AG09319 (cell line): ENCODE results near the gene DCXR.

Source experiments
- DNase-seq: peaks from one replicate; pipeline ENCODE4 v3.0.0-alpha.2; 2010; ENCODE audit warnings: low read depth; ENCODE audit errors: extremely low read depth
- TF ChIP-seq, protein P1 (sequence below): IDR thresholded peaks from 2 replicates; pipeline ENCODE4 v1.5.1; 2011; ENCODE audit warnings: low read depth, mild to moderate bottlenecking, inconsistent platforms, low read length, moderate library complexity

DCXR gene

GRCh38 chr17:82052638-82053059, 15.2 kb upstream of the DCXR start:
- TF ChIP-seq, protein P1, sequence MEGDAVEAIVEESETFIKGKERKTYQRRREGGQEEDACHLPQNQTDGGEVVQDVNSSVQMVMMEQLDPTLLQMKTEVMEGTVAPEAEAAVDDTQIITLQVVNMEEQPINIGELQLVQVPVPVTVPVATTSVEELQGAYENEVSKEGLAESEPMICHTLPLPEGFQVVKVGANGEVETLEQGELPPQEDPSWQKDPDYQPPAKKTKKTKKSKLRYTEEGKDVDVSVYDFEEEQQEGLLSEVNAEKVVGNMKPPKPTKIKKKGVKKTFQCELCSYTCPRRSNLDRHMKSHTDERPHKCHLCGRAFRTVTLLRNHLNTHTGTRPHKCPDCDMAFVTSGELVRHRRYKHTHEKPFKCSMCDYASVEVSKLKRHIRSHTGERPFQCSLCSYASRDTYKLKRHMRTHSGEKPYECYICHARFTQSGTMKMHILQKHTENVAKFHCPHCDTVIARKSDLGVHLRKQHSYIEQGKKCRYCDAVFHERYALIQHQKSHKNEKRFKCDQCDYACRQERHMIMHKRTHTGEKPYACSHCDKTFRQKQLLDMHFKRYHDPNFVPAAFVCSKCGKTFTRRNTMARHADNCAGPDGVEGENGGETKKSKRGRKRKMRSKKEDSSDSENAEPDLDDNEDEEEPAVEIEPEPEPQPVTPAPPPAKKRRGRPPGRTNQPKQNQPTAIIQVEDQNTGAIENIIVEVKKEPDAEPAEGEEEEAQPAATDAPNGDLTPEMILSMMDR = no peak
- DNase-seq = no peak

DNA sequence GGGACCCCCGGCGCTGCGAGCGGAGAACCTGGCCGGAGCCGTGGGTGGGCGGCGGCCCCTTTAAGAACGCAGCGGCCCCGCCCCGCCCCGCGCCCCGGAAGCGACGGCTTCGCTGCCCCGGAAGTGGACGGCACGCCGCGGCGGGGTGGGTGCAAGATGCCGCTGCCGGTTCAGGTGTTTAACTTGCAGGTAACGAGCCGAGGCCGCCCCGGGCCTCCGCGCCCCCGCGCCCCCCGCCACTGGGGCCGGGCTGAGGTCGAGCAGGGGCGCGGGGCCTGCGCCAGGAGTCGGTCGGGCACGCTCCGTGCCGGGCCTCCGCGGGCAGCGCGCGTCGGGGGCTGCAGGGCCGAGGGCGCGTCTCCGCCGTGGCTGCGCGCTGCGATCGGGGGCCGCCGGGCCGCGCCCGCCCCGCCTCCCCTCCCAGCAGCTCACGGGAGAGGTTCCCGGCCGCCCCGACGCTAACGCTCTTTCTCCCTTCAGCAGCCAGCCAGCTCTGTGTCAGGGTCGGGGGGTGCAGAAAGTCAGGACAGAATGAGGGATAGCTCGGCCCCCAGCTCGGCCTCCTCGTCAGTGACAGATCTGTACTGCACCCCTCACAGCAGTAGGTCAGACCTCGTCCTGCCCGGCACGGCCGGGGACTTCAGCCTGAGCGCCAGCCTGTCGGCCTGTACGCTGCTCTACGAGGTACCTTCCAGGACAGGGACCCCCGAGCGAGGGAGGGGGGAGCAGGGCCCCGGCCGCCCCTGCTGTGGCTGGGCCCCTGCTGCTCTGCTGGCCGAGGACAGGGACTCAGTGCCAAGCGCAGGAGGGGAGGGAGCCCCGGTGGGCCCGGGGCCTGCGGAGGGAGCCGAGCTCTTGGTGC, 14.5 kb upstream of the DCXR start, which contains the start of the genes GPS1 and RFNG:
TSS of gene GPS1 (plus strand) at position 123 of the 862 bp plus-strand sequence. CDS start at position 157, 34 bp downstream.
TSS of gene RFNG (minus strand) at position 36 of the 862 bp plus-strand sequence. CDS start 45 bp downstream, outside the sequence.
- TF ChIP-seq, protein P1 = no peak
- DNase-seq = no peak

DNA sequence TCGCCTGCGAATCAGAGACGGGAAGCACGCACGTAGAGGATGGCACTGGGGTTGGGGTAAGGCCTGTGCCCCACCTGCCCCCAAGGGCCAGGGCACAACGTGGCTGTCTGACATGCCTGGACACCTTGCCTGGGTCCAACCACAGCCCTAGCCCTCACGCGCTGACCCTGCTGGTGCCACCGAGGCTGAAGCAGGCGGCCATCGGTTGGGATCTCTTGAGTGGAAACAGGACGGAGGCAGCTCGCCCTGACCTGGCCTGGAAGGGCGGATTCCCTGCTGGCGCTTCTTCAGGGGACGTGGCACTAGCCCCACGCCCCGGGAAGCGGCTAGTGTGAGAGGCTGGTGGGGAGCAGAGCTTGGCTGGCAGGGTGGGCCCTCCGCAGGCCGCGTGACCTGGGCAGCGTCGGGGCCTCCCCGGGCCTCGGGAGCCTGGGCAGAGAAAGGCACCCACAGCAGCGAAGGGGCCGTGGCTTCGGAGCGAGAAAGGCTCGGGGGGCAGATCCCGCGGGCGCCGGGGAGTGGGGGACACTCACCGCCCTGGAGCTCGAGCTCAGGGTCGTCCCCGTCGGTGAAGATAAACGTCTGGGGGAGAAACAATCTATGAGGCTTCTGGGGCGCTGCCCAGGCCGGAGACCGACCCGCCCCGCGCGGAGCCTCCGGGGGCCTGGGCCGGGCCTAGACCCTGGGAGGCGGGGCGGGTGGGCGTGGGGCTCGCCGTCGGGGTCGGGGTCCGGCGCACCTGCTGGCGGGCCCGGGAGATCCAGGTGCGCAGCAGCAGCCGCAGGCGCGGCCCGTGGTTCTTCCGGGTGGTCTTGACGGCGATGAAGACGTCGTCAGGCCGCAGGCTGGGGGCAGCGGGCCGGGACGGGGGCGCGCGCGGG, 13.5 kb upstream of the DCXR start:
- DNase-seq = no peak
- TF ChIP-seq, protein P1 = no peak

- TF ChIP-seq, protein P1 = no peak
- DNase-seq = no peak
Observed at GRCh38 chr17:82050152-82050760, 12.8 kb upstream of the DCXR start.

- TF ChIP-seq, protein P1 = no peak
- DNase-seq = no peak
Observed at GRCh38 chr17:82049521-82049971, 12.0 kb upstream of the DCXR start.

DNA sequence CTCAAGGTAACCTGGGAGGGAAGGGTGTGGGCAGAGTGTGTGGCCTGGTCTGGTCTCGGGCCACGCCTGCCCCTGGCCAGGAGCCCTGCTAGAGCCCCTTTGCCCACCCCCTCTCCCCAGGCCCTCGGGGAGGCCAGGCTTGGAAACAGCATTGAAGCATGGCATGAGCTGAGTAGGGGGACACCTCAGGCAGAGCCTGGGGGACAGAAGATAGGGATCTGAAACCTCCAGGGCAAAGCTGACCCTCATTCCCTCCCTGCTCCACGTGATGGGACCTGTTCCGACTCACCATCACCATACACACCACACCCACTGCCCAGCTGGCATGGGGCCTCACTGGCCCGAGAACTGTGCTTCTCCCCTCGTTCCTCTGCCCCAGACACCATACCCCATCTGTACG, 11.6 kb upstream of the DCXR start:
- TF ChIP-seq, protein P1 = no peak

More for the DNA sequence above, 11.6 kb upstream of the DCXR start:
- DNase-seq = no peak
